BJ (cell line): ENCODE results near the gene PRDM4. TPM values are rescaled to one million over a fixed set of nuclear protein-coding genes. Genes with fewer than 3 reads are reported as not detected.
A peak's percentile ranks its signal among the peaks of the same experiment; 100 is the strongest.

ENCODE experiments used
- CTCF ChIA-PET: fragments of 350-600 bp; formaldehyde crosslinking; extraction: SDS; loops from one replicate; lab custom pipeline; 2021; ENCODE audit warnings: antibody characterized with exemption, inconsistent platforms; lab: Yijun Ruan, JAX
- POLR2A ChIA-PET: fragments of 300-600 bp; sonication (Branson Sonifier 250); formaldehyde crosslinking; extraction: SDS; loops from one replicate; lab custom pipeline; 2021; ENCODE audit warnings: antibody characterized with exemption; lab: Charles Lee
- DNase-seq: peaks from one replicate; pipeline ENCODE4 v3.0.0-alpha.2; 2011; ENCODE audit warnings: low read depth
- H3K27me3 ChIP-seq: 2 replicates; pipeline ENCODE4 v1.6.0; 2011; ENCODE audit warnings: low read length; ENCODE audit not compliant: control insufficient read depth, insufficient read depth
- H3K36me3 ChIP-seq: 2 replicates; pipeline ENCODE4 v1.5.1; 2011; ENCODE audit warnings: low read length; ENCODE audit not compliant: control insufficient read depth, insufficient read depth
- H3K4me3 ChIP-seq: 2 replicates; pipeline ENCODE4 v1.5.1; 2011; ENCODE audit warnings: low read depth, mild to moderate bottlenecking, control low read depth, low read length
- CTCF ChIP-seq: IDR thresholded peaks from 2 replicates; pipeline ENCODE4 v1.5.1; 2011; ENCODE audit warnings: low read depth, mild to moderate bottlenecking, control low read depth, inconsistent platforms, low read length, moderate library complexity; ENCODE audit not compliant: insufficient read depth
- polyA plus RNA-seq: library from polyadenylated mRNA; depleted of rRNA; stranded (reverse); fragments of >200 nt; gene quantifications from 2 replicates; pipeline ENCODE4 v1.2.3, GENCODE V29; 2011

The PRDM4 gene
- polyA plus RNA-seq, 1 experiment, result 21.6 TPM

- ChIA-PET CTCF (interaction anchor here (0.7 kb wide), 1 partner anchor 40 kb away, joined by 3 read pairs; no protein-coding TSS in a partner anchor), POLR2A (no interaction called here)
- DNase-seq, result peak; percentile 55
- no peak for TF ChIP-seq CTCF
- Histone ChIP-seq H3K4me3 (peak overlapping the region; percentile 91), H3K36me3 (peaks cover 12% of the 10 kb centered on the region), H3K27me3 (no peaks in the 10 kb centered on the region)
These were observed 1.5 kb downstream of the PRDM4 start for GRCh38 chr12:107759410-107759809.

- Histone ChIP-seq H3K27me3 (no peaks in the 10 kb centered on the region), H3K4me3 (no peak overlapping the region), H3K36me3 (peaks cover 15% of the 10 kb centered on the region)
- no peak for TF ChIP-seq CTCF
- CTCF ChIA-PET, result interaction anchor here (0.6 to 0.9 kb wide), 2 partner anchors 47 to 51 kb away, joined by 3 to 4 read pairs; no protein-coding TSS in a partner anchor
- POLR2A ChIA-PET, result no interaction called here
- no peak for DNase-seq
These were observed 11.9 kb downstream of the PRDM4 start for GRCh38 chr12:107749083-107749482.

- POLR2A ChIA-PET, result no interaction called here
- no peak for TF ChIP-seq CTCF
- Histone ChIP-seq H3K4me3 (no peak overlapping the region), H3K36me3 (peaks cover 15% of the 10 kb centered on the region), H3K27me3 (no peaks in the 10 kb centered on the region)
- DNase-seq, result peak; percentile 27
- CTCF ChIA-PET, result interaction anchor here (0.5 to 0.9 kb wide), 2 partner anchors 51 to 98 kb away, joined by 3 read pairs; no protein-coding TSS in a partner anchor
These were observed 12.5 kb downstream of the PRDM4 start for GRCh38 chr12:107748472-107748871.

- TF ChIP-seq CTCF, result no peak
- no peaks in the 10 kb centered on the region for H3K27me3 ChIP-seq
- no peak for DNase-seq
- no peak overlapping the region for H3K4me3 ChIP-seq
- ChIA-PET CTCF (interaction anchor here (1.4 kb wide), 1 partner anchor 61 kb away, joined by 3 read pairs; no protein-coding TSS in a partner anchor), POLR2A (interaction anchor here (0.6 kb wide), 1 partner anchor 120 kb away, joined by 3 read pairs; no protein-coding TSS in a partner anchor)
- H3K36me3 ChIP-seq, result peaks cover 21% of the 10 kb centered on the region
These were observed 24.0 kb downstream of the PRDM4 start for GRCh38 chr12:107736914-107737313.

- POLR2A ChIA-PET, result no interaction called here
- CTCF ChIA-PET, result interaction anchor here (1.4 kb wide), 1 partner anchor 60 kb away, joined by 3 read pairs; no protein-coding TSS in a partner anchor
- TF ChIP-seq CTCF, result no peak
- H3K4me3 ChIP-seq, result no peak overlapping the region
- DNase-seq, result no peak
- H3K36me3 ChIP-seq, result peaks cover 17% of the 10 kb centered on the region
- no peaks in the 10 kb centered on the region for H3K27me3 ChIP-seq
These were observed 25.2 kb downstream of the PRDM4 start for GRCh38 chr12:107735763-107736162.
